ENCODE results near the gene MRPL1.
"Not testable (repeated sequence)": the region's sequence is repeated elsewhere in the genome, so short reads cannot be mapped to it uniquely, and the experiment has no call there.

- TF ChIP-seq CTCF, POLR2AphosphoS5 (IDR thresholded peaks at IDR 0.05): not testable (repeated sequence)
Observed at GRCh38 chr4:77973657-77974056, 111.0 kb downstream of the MRPL1 start.

Data from gastroesophageal sphincter (tissue), 3 donors.